Measurements from ENCODE around the gene PHF10.
"Not testable (repeated sequence)": the region's sequence is repeated elsewhere in the genome, so short reads cannot be mapped to it uniquely, and the experiment has no call there.

The PHF10 gene

GRCh38 chr6:169723200-169723909 is 945 bp downstream of the PHF10 start:
- peak in 1 of 2 donors; percentile 54 for DNase-seq (ENCODE audit: extremely low read depth in 1 of 2, low read depth in 1 of 2)

- no peak for DNase-seq (ENCODE audit: extremely low read depth in 1 of 2, low read depth in 1 of 2)
These were observed 1.7 kb downstream of the PHF10 start for GRCh38 chr6:169722362-169723199.

- DNase-seq (ENCODE audit: extremely low read depth in 1 of 2, low read depth in 1 of 2) = no peak
These were observed 4.0 kb downstream of the PHF10 start for GRCh38 chr6:169720207-169720855.

GRCh38 chr6:169719117-169719516 is 5.2 kb downstream of the PHF10 start:
- no peak for DNase-seq (ENCODE audit: extremely low read depth in 1 of 2, low read depth in 1 of 2)

GRCh38 chr6:169714595-169714994 is 9.7 kb downstream of the PHF10 start:
- no peak for DNase-seq (ENCODE audit: extremely low read depth in 1 of 2, low read depth in 1 of 2)

- no peak for DNase-seq (ENCODE audit: extremely low read depth in 1 of 2, low read depth in 1 of 2)
These were observed 10.1 kb downstream of the PHF10 start for GRCh38 chr6:169714178-169714577.

- DNase-seq (ENCODE audit: extremely low read depth in 1 of 2, low read depth in 1 of 2) = no peak
These were observed 14.3 kb downstream of the PHF10 start for GRCh38 chr6:169710009-169710408.

GRCh38 chr6:169709293-169709692 is 15.0 kb downstream of the PHF10 start:
- DNase-seq (ENCODE audit: extremely low read depth in 1 of 2, low read depth in 1 of 2) = no peak

- DNase-seq (ENCODE audit: extremely low read depth in 1 of 2, low read depth in 1 of 2) = no peak
These were observed 16.5 kb downstream of the PHF10 start for GRCh38 chr6:169707772-169708171.

GRCh38 chr6:169702840-169703246 is 21.5 kb downstream of the PHF10 start:
- DNase-seq (ENCODE audit: extremely low read depth in 1 of 2, low read depth in 1 of 2) = no peak

- DNase-seq (ENCODE audit: extremely low read depth in 1 of 2, low read depth in 1 of 2) = peak; percentile 94 to 95
These were observed 22.1 kb downstream of the PHF10 start, which contains the start of the genes C6orf120 and WDR27 for GRCh38 chr6:169701954-169702839. C6orf120 (plus strand) TSS chr6:169702126; CDS start chr6:169702460, 334 bp downstream. WDR27 (minus strand) TSS chr6:169702029; CDS start chr6:169689005, 13,024 bp downstream.

GRCh38 chr6:169701311-169701953 is 22.9 kb downstream of the PHF10 start:
- DNase-seq (ENCODE audit: extremely low read depth in 1 of 2, low read depth in 1 of 2) = no peak

- no peak for DNase-seq (ENCODE audit: extremely low read depth in 1 of 2, low read depth in 1 of 2)
These were observed 24.0 kb downstream of the PHF10 start for GRCh38 chr6:169700296-169700695.

GRCh38 chr6:169697115-169697514 is 27.2 kb downstream of the PHF10 start:
- DNase-seq (ENCODE audit: extremely low read depth in 1 of 2, low read depth in 1 of 2) = not testable (repeated sequence)

- DNase-seq (ENCODE audit: extremely low read depth in 1 of 2, low read depth in 1 of 2) = no peak
These were observed 29.2 kb downstream of the PHF10 start for GRCh38 chr6:169695131-169695530.

- DNase-seq (ENCODE audit: extremely low read depth in 1 of 2, low read depth in 1 of 2) = no peak
These were observed 31.8 kb downstream of the PHF10 start for GRCh38 chr6:169692516-169692915.

GRCh38 chr6:169691260-169691659 is 33.0 kb downstream of the PHF10 start:
- no peak for DNase-seq (ENCODE audit: extremely low read depth in 1 of 2, low read depth in 1 of 2)

GRCh38 chr6:169689287-169689686 is 35.0 kb downstream of the PHF10 start:
- DNase-seq (ENCODE audit: extremely low read depth in 1 of 2, low read depth in 1 of 2) = no peak

- DNase-seq (ENCODE audit: extremely low read depth in 1 of 2, low read depth in 1 of 2) = no peak
These were observed 38.4 kb downstream of the PHF10 start for GRCh38 chr6:169685860-169686259.

GRCh38 chr6:169684056-169684455 is 40.2 kb downstream of the PHF10 start:
- DNase-seq (ENCODE audit: extremely low read depth in 1 of 2, low read depth in 1 of 2) = no peak
